HepG2 (cell line): ENCODE results near the gene KRT32.

ENCODE experiments used
- BRF2 ChIP-seq: sonication (generic); formaldehyde crosslinking; IDR thresholded peaks from 2 replicates; pipeline ENCODE4 v1.8.1; 2022; ENCODE audit warnings: mild to moderate bottlenecking, missing genetic modification reagents
- CTCF ChIP-seq: sonication (generic); formaldehyde crosslinking; IDR thresholded peaks from 2 replicates; pipeline ENCODE4 v1.5.0; 2020; ENCODE audit warnings: mild to moderate bottlenecking, missing genetic modification reagents, moderate library complexity
- EZH2 ChIP-seq: conservative IDR thresholded peaks from 2 replicates; pipeline ENCODE4 v1.6.1; 2012; ENCODE audit warnings: mild to moderate bottlenecking, low read depth, low read length, moderate library complexity
- HMG20A ChIP-seq: IDR thresholded peaks from 2 replicates; pipeline ENCODE4 v1.6.1; 2016; ENCODE audit warnings: borderline replicate concordance
- NR2F6 ChIP-seq, 2 experiments: IDR thresholded peaks; 2 replicates each; pipeline ENCODE4 v1.6.1; 2016; ENCODE audit warnings: antibody characterized with exemption in 1 of 2, mild to moderate bottlenecking in 1 of 2
- USF2 ChIP-seq, 2 experiments: sonication (generic) in 1 of 2; formaldehyde crosslinking in 1 of 2; IDR thresholded peaks; 2 replicates each; pipeline versions ENCODE4 v1.5.1 to v1.6.1; 2011 to 2020; ENCODE audit warnings: borderline replicate concordance in 1 of 2, low read depth in 1 of 2, low read length in 1 of 2, mild to moderate bottlenecking in 1 of 2, missing genetic modification reagents in 1 of 2, moderate library complexity in 1 of 2
- YY1 ChIP-seq: IDR thresholded peaks from 2 replicates; pipeline ENCODE4 v1.6.1; 2011; ENCODE audit warnings: low read length, low read depth, moderate library complexity, mild to moderate bottlenecking; ENCODE audit not compliant: insufficient read depth, insufficient replicate concordance
- ZBTB20 ChIP-seq: sonication (generic); formaldehyde crosslinking; IDR thresholded peaks from 2 replicates; pipeline ENCODE4 v1.8.1; 2023; ENCODE audit warnings: missing genetic modification reagents, low read depth, mild to moderate bottlenecking, borderline replicate concordance
- ZNF766 ChIP-seq: sonication (generic); formaldehyde crosslinking; IDR thresholded peaks from 2 replicates; pipeline ENCODE4 v1.5.0; 2020; ENCODE audit warnings: missing genetic modification reagents, borderline replicate concordance
- ZSCAN31 ChIP-seq: sonication (generic); formaldehyde crosslinking; IDR thresholded peaks from 2 replicates; pipeline ENCODE4 v1.5.0; 2020; ENCODE audit warnings: low read depth, mild to moderate bottlenecking, missing genetic modification reagents

DNA sequence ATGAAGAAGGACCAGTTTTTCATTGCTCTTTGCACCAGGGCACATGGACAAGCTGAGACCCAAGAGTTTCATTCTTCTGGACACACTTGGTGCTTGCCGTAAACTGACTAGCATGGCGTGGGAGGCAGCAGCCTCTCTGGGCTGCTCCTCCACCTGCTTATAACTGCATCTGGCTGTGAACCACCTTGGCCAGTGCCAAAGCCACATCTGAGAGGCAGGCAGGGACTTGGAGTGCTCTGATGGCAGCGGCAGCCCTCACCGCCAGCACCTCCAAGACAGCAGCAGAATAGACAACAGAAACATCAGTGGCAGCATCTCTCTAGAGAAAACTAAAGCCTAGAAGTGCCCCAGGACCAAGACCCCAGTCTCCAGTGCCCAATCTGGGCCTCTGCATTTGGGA is 47.5 kb downstream of the KRT32 start:
- TF ChIP-seq ZNF766 (no peak), ZSCAN31 (no peak), EZH2 (no peak), ZBTB20 (CRISPR knock-in tag) (no peak), NR2F6 (IDR thresholded peaks at IDR 0.05) (no peak), NR2F6 (CRISPR knock-in tag; IDR thresholded peaks at IDR 0.05) (no peak), HMG20A (CRISPR knock-in tag) (no peak), CTCF (CRISPR knock-in tag) (no peak), USF2 (IDR thresholded peaks at IDR 0.05; ENCODE audit: low read depth, low read length) (no peak), USF2 (CRISPR knock-in tag; IDR thresholded peaks at IDR 0.05; ENCODE audit: borderline replicate concordance) (no peak), YY1 (no peak), BRF2 (CRISPR knock-in tag) (no peak)
